H1 (cell line): ENCODE measurements around the gene IGSF9. TPM values are rescaled to one million over a fixed set of nuclear protein-coding genes. Genes with fewer than 3 reads are reported as not detected.
A peak's percentile ranks its signal among the peaks of the same experiment; 100 is the strongest.

Source experiments
- BACH1 ChIP-seq: IDR thresholded peaks from 2 replicates; pipeline ENCODE4 v1.6.1; 2012; ENCODE audit warnings: low read length, improper control_type of control experiment
- BRCA1 ChIP-seq: IDR thresholded peaks from 2 replicates; pipeline ENCODE4 v1.6.1; 2012; ENCODE audit warnings: low read depth, low read length, improper control_type of control experiment
- CBX8 ChIP-seq: fragments of 300-800, 300-1000 bp; sonication (generic); IDR thresholded peaks from 2 replicates; pipeline ENCODE4 v1.7.1; 2016; ENCODE audit warnings: low read depth, low read length, borderline replicate concordance
- E2F6 ChIP-seq: IDR thresholded peaks from 2 replicates; pipeline ENCODE4 v1.6.1; 2012; ENCODE audit warnings: inconsistent platforms
- EZH2 ChIP-seq: fragments of 200-600 bp; sonication (generic); IDR thresholded peaks from 2 replicates; pipeline ENCODE4 v1.7.1; 2012; ENCODE audit warnings: low read depth, mild to moderate bottlenecking, moderate library complexity, low read length, inconsistent platforms; ENCODE audit not compliant: severe bottlenecking
- GABPA ChIP-seq: IDR thresholded peaks from 2 replicates; pipeline ENCODE4 v1.6.1; 2011; ENCODE audit warnings: mild to moderate bottlenecking, low read length, moderate library complexity, borderline replicate concordance; ENCODE audit not compliant: insufficient read depth
- JUN ChIP-seq: IDR thresholded peaks from 2 replicates; pipeline ENCODE4 v1.6.1; 2011; ENCODE audit warnings: low read depth, mild to moderate bottlenecking, improper control_type of control experiment, low read length
- MAX ChIP-seq: IDR thresholded peaks from 2 replicates; pipeline ENCODE4 v1.6.1; 2012; ENCODE audit warnings: inconsistent platforms
- POLR2A ChIP-seq, 2 experiments: IDR thresholded peaks; 1 replicate in 1 of 2; 2 replicates in 1 of 2; pipeline ENCODE4 v1.6.1; 2011; ENCODE audit warnings: low read depth in 2 of 2, low read length in 2 of 2, mild to moderate bottlenecking in 2 of 2; ENCODE audit errors: control extremely low read depth in 1 of 2
- polyA plus RNA-seq, 7 experiments: library from polyadenylated mRNA; depleted of rRNA in 3 of 7; stranded (reverse) in 5 of 7; unstranded in 2 of 7; fragments of >200 nt in 5 of 7; fragments of 200-250 nt in 2 of 7; gene quantifications; 1 replicate in 5 of 7; 2 replicates in 1 of 7; 4 replicates in 1 of 7; pipeline versions ENCODE4 v1.2.1 to v1.2.3, GENCODE V29; 2011 to 2013; ENCODE audit warnings: missing spikeins in 2 of 7, mixed read lengths in 2 of 7
- total RNA-seq: library from RNA; stranded (reverse); fragmentation: NEBNext Ultra II Directional; extraction: Animal tissue kit (Norgen Biotek cat#: 25700); gene quantifications from 2 replicates; pipeline ENCODE4 v1.2.1, GENCODE V29; 2021

Gene IGSF9
- total and polyA plus RNA-seq, 2 of the 8 experiments (the other 6 are each of a cell fraction or from before 2014, with no cell fraction given): 10.9 to 28.1 TPM

- TF ChIP-seq E2F6: no peak
- TF ChIP-seq JUN: no peak
- no peak for TF ChIP-seq EZH2
- TF ChIP-seq POLR2A (IDR thresholded peaks at IDR 0.05; ENCODE audit: control extremely low read depth in 1 of 2, low read depth in 2 of 2, low read length in 2 of 2): no peak
- peak; percentile 80 for TF ChIP-seq MAX
- TF ChIP-seq BACH1: no peak
- TF ChIP-seq GABPA: no peak
- TF ChIP-seq CBX8: no peak
- no peak for TF ChIP-seq BRCA1
These were observed 53.9 kb downstream of the IGSF9 start (continued) for GRCh38 chr1:159891275-159892157.
